Subcutaneous abdominal adipose tissue (tissue), 5 donors: Measurements from ENCODE around the gene ANKZF1.
A peak's percentile ranks its signal among the peaks of the same experiment; 100 is the strongest.
"Not testable (repeated sequence)": the region's sequence is repeated elsewhere in the genome, so short reads cannot be mapped to it uniquely, and the experiment has no call there.

Experiments used
- H3K27ac ChIP-seq: one replicate; pipeline ENCODE4 v1.7.0; 2013; ENCODE audit warnings: low read depth, mild to moderate bottlenecking, inconsistent platforms, low read length, moderate library complexity
- H3K27me3 ChIP-seq, 5 donors: one replicate each; pipeline ENCODE4 v1.7.0; 2013; ENCODE audit warnings: low read length in 5 of 5, inconsistent platforms in 1 of 5; ENCODE audit not compliant: control insufficient read depth in 5 of 5, insufficient read depth in 4 of 5
- H3K36me3 ChIP-seq, 5 donors: one replicate each; pipeline ENCODE4 v1.7.0; 2013; ENCODE audit warnings: low read length in 5 of 5; ENCODE audit not compliant: control insufficient read depth in 5 of 5, insufficient read depth in 5 of 5
- H3K4me1 ChIP-seq, 5 donors: one replicate each; pipeline ENCODE4 v1.7.0; 2013; ENCODE audit warnings: low read length in 5 of 5, mild to moderate bottlenecking in 3 of 5, moderate library complexity in 1 of 5; ENCODE audit not compliant: control insufficient read depth in 5 of 5, insufficient read depth in 5 of 5
- H3K4me3 ChIP-seq, 5 donors: one replicate each; pipeline ENCODE4 v1.7.0; 2013; ENCODE audit warnings: low read length in 5 of 5, low read depth in 1 of 5
- H3K9ac ChIP-seq, 5 donors: one replicate each; pipeline ENCODE4 v1.7.0; 2013; ENCODE audit warnings: low read length in 5 of 5, mild to moderate bottlenecking in 4 of 5, moderate library complexity in 3 of 5
- H3K9me3 ChIP-seq, 5 donors: one replicate each; pipeline ENCODE4 v1.7.0; 2013; ENCODE audit warnings: low read length in 5 of 5; ENCODE audit not compliant: control insufficient read depth in 5 of 5
- donor health status: healthy.
- donor health status: healthy.
- donor health status: healthy.
- donor health status: healthy.
- donor health status: healthy.

ANKZF1 gene

GRCh38 chr2:219198974-219199373 is 30.6 kb upstream of the ANKZF1 start:
- H3K27me3 ChIP-seq = peaks cover 0 to 3% (median 0%) of the 10 kb centered on the region in 5 donors
- no peak overlapping the region for H3K27ac ChIP-seq
- no peak overlapping the region for H3K9ac ChIP-seq
- H3K4me1 ChIP-seq = peaks cover 0 to 12% (median 7%) of the 10 kb centered on the region in 5 donors
- H3K4me3 ChIP-seq = no peak overlapping the region
- no peaks in the 10 kb centered on the region for H3K9me3 ChIP-seq
- H3K36me3 ChIP-seq = no peaks in the 10 kb centered on the region

- Histone ChIP-seq H3K9me3 (no peaks in the 10 kb centered on the region), H3K36me3 (no peaks in the 10 kb centered on the region), H3K27ac (no peak overlapping the region), H3K9ac (no peak overlapping the region), H3K27me3 (peaks cover 0 to 3% (median 0%) of the 10 kb centered on the region in 5 donors), H3K4me3 (no peak overlapping the region), H3K4me1 (peaks cover 0 to 12% (median 7%) of the 10 kb centered on the region in 5 donors)
Observed at GRCh38 chr2:219199470-219200211, 30.0 kb upstream of the ANKZF1 start.

DNA sequence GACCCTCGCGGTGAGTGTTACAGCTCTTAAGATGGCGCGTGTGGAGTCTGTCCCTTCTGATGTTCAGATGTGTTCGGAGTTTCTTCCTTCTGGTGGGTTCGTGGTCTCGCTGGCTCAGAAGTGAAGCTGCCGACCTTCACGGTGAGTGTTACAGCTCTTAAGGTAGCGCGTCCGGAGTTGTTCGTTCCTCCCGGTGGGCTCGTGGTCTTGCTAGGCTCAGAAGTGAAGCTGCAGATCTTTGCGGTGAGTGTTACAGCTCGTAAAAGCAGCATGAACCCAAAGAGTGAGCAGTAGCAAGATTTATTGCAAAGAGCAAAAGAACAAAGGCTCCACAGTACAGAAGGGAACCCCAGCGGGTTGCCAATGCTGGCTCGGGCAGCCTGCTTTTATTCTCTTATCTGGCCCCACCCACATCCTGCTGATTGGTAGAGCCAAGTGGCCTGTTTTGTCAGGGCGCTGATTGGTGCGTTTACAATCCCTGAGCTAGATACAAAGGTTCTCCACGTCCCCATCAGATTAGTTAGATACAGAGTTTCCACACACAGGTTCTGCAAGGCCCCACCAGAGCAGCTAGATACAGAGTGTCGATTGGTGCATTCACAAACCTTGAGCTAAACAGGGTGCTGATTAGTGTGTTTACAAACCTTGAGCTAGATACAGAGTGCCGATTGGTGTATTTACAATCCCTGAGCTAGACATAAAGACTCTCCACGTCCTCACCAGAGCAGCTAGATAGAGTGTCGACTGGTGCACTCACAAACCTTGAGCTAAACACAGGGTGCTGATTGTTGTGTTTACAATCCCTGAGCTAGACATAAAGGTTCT is 28.9 kb upstream of the ANKZF1 start:
- H3K9ac ChIP-seq, H3K27me3 ChIP-seq, H3K36me3 ChIP-seq, H3K4me3 ChIP-seq, H3K9me3 ChIP-seq, H3K27ac ChIP-seq: not testable (repeated sequence)
- H3K4me1 ChIP-seq = peaks cover 0 to 12% (median 7%) of the 10 kb centered on the region in 5 donors

DNA sequence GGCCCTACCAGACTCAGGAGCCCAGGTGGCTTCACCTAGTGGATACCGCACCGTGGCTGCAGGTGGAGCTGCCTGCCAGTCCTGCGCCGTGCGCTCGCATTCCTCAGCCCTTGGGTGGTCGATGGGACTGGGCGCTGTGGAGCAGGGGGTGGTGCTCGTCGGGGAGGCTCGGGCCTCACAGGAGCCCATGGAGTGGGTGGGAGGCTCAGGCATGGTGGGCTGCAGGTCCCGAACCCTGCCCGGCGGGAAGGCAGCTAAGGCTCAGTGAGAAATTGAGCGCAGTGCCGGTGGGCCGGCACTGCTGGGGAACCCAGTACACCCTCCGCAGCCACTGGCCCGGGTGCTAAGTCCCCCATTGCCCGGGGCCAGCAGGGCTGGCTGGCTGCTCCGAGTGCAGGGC is 28.3 kb upstream of the ANKZF1 start:
- H3K27ac ChIP-seq, H3K4me3 ChIP-seq, H3K27me3 ChIP-seq, H3K36me3 ChIP-seq, H3K9me3 ChIP-seq, H3K9ac ChIP-seq: not testable (repeated sequence)
- H3K4me1 ChIP-seq = peaks cover 3 to 18% (median 12%) of the 10 kb centered on the region in 5 donors

DNA sequence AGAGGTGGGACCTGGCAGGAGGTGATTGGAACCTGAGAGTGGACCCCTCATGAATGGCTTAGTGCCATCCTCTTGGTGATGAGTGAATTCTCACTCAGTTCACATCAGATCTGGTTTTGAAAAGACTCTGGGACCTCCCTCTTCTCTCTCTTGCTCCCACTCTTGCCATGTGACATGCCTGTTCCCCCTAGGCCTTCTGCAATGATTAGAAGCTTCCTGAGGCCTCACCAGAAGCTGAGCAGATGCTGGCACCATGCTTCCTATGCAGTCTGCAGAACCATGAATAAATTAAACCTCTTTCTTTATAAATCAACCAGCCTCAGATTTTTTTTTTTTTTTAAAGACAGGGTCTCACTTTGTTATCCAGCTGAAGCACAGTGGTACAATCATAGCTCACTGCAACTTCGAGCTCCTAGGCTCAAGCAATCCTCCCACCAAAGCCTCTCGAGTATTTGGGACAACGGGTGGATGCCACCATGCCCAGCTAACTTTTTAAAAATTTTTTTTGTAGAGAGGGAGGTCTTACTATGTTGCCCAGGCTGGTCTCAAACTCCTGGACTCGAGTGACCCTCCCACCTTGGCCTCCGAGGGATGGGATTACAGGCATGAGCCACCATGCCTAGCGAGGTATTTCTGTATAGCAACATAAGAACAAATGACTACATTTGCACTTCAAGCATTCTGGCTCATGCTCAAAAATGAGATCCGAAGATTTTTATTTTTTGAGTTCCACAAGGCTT is 25.0 kb upstream of the ANKZF1 start:
- Histone ChIP-seq H3K9ac (no peak overlapping the region), H3K27ac (no peak overlapping the region), H3K36me3 (peaks cover 0 to 20% (median 15%) of the 10 kb centered on the region in 5 donors), H3K4me3 (no peak overlapping the region), H3K27me3 (no peaks in the 10 kb centered on the region), H3K4me1 (peaks cover 9 to 27% (median 23%) of the 10 kb centered on the region in 5 donors), H3K9me3 (no peaks in the 10 kb centered on the region)

GRCh38 chr2:219205165-219205538 is 24.5 kb upstream of the ANKZF1 start:
- Histone ChIP-seq H3K4me1 (peaks cover 9 to 23% (median 19%) of the 10 kb centered on the region in 5 donors), H3K27ac (no peak overlapping the region), H3K9ac (no peak overlapping the region), H3K36me3 (peaks cover 0 to 26% (median 21%) of the 10 kb centered on the region in 5 donors), H3K4me3 (no peak overlapping the region), H3K27me3 (no peaks in the 10 kb centered on the region), H3K9me3 (no peaks in the 10 kb centered on the region)

DNA sequence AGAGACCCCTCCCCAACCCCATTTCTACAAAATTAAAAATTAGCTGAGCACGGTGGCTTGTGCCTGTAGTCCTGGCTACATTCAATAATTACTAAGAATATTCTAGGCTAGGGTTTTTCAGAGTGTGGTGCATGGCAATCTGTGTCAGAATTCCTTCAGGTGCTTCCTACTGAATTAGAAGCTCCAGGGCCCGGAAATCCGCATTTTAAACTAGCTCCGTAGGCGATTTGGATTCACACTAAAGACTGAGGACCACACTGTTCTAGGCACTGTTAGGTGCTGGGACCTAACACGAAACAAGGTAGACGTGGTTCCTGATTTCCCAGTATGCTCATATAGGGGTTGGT is 23.7 kb upstream of the ANKZF1 start:
- Histone ChIP-seq H3K4me3 (peak overlapping the region; percentile 69 to 96 (median 81)), H3K36me3 (peaks cover 0 to 31% (median 29%) of the 10 kb centered on the region in 5 donors), H3K9me3 (no peaks in the 10 kb centered on the region), H3K27me3 (no peaks in the 10 kb centered on the region), H3K4me1 (peaks cover 9 to 23% (median 19%) of the 10 kb centered on the region in 5 donors), H3K27ac (peak overlapping the region; percentile 78), H3K9ac (peak overlapping the region; percentile 75 to 92 (median 85))

GRCh38 chr2:219206328-219207133 is 23.1 kb upstream of the ANKZF1 start, which contains the start of gene ZFAND2B:
TSS of gene ZFAND2B (plus strand) at chr2:219206782. CDS start at chr2:219206988, 206 bp downstream.
- Histone ChIP-seq H3K4me3 (peak within 1 kb of the TSS; percentile 69 to 96 (median 81)), H3K4me1 (peaks cover 9 to 23% (median 22%) of the 10 kb centered on the region in 5 donors), H3K9ac (peak within 1 kb of the TSS; percentile 75 to 92 (median 85)), H3K27me3 (no peaks in the 10 kb centered on the region), H3K9me3 (no peaks in the 10 kb centered on the region), H3K36me3 (peaks cover 0 to 35% (median 32%) of the 10 kb centered on the region in 5 donors), H3K27ac (peak within 1 kb of the TSS; percentile 78)

GRCh38 chr2:219207134-219207883 is 22.3 kb upstream of the ANKZF1 start:
- Histone ChIP-seq H3K27ac (peak overlapping the region; percentile 78), H3K9ac (peak overlapping the region in 4 of 5 donors; percentile 33 to 73 (median 46)), H3K9me3 (no peaks in the 10 kb centered on the region), H3K36me3 (peaks cover 0 to 38% (median 35%) of the 10 kb centered on the region in 5 donors), H3K27me3 (no peaks in the 10 kb centered on the region), H3K4me3 (peak overlapping the region; percentile 69 to 86 (median 79)), H3K4me1 (peaks cover 9 to 23% (median 22%) of the 10 kb centered on the region in 5 donors)
